NT2/D1 (cell line): ENCODE measurements around the gene HOXB8.

Experiments used
- SUZ12 ChIP-seq: IDR thresholded peaks from 2 replicates; pipeline ENCODE4 v1.6.1; 2011; ENCODE audit not compliant: insufficient read length, insufficient read depth; ENCODE audit errors: extremely low read depth
- YY1 ChIP-seq: IDR thresholded peaks from 2 replicates; pipeline ENCODE4 v1.6.1; 2011; ENCODE audit not compliant: insufficient read length, insufficient read depth
- ZNF274 ChIP-seq: IDR thresholded peaks from 2 replicates; pipeline ENCODE4 v1.6.1; 2011; ENCODE audit warnings: mild to moderate bottlenecking, low read depth, low read length

- TF ChIP-seq YY1 (no peak), ZNF274 (no peak), SUZ12 (no peak)
These were observed 35.7 kb downstream of the HOXB8 start for GRCh38 chr17:48579471-48579759.
